Measurements from ENCODE around the gene MRPS15. TPM values are rescaled to one million over a fixed set of nuclear protein-coding genes. Genes with fewer than 3 reads are reported as not detected.

Gene MRPS15
- total RNA-seq, 1 donor from 2014 or later: 30.4 TPM

DNA sequence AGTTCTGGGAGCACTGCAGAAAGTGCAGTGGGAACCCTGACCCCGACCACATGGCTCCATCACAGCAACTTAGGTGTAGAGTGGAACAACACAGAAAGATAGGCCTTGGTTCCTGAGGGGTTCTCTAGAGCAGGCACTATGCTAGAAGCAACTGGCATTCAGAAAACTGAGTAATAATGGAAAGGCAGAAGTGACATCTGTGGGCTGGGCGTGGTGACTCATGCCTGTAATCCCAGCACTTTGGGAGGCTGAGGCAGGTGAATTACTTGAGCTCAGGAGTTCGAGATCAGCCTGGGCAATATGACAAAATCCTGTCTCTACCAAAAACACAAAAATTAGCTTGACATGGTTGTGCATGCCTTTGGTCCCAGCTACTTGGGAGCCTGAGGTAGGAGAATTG, 5.3 kb downstream of the MRPS15 start:
- Histone ChIP-seq H3K36me3 (peaks cover 36 to 67% of the 10 kb centered on the region in 2 donors), H3K27ac (no peak overlapping the region), H3K9me3 (no peaks in the 10 kb centered on the region), H3K4me1 (peaks cover 3 to 11% of the 10 kb centered on the region in 2 donors), H3K4me3 (no peak overlapping the region), H3K27me3 (no peaks in the 10 kb centered on the region)
- TF ChIP-seq, protein P1, sequence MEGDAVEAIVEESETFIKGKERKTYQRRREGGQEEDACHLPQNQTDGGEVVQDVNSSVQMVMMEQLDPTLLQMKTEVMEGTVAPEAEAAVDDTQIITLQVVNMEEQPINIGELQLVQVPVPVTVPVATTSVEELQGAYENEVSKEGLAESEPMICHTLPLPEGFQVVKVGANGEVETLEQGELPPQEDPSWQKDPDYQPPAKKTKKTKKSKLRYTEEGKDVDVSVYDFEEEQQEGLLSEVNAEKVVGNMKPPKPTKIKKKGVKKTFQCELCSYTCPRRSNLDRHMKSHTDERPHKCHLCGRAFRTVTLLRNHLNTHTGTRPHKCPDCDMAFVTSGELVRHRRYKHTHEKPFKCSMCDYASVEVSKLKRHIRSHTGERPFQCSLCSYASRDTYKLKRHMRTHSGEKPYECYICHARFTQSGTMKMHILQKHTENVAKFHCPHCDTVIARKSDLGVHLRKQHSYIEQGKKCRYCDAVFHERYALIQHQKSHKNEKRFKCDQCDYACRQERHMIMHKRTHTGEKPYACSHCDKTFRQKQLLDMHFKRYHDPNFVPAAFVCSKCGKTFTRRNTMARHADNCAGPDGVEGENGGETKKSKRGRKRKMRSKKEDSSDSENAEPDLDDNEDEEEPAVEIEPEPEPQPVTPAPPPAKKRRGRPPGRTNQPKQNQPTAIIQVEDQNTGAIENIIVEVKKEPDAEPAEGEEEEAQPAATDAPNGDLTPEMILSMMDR (IDR thresholded peaks at IDR 0.05): no peak
- no peak for DNase-seq (ENCODE audit: low spot score in 2 of 2)
- intact Hi-C loops (cut with DNase I): loop anchor here (10.0 kb wide), 2 partner anchors 814 to 1556 kb away; partner anchors contain the start of genes PSMB2 and UTP11

DNA sequence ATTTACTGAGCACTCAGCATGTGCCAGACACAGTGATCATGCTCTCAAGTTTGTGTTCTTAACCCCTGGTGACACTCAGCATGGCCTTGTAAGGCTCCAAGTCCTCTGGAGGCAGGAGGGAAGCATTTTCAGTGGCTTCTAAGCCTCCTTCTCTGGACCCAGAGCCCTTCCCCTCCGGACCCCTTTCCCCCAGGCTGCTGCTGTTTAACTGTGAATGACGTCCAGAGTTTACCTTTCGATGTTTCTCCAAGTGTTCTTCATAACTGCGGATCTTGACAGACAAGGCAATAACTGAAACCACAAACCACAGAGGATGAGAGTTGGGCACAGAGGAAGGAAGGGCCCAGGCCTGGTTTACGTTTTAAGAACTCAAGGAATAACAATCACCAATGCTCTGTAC, 6.5 kb downstream of the MRPS15 start:
- intact Hi-C loops (cut with DNase I): loop anchor here (10.0 kb wide), 2 partner anchors 813 to 1557 kb away; partner anchors contain the start of genes PSMB2 and UTP11
- no peaks in the 10 kb centered on the region for H3K9me3 ChIP-seq
- H3K27me3 ChIP-seq: no peaks in the 10 kb centered on the region
- H3K4me3 ChIP-seq: no peak overlapping the region
- no peak overlapping the region for H3K27ac ChIP-seq
- TF ChIP-seq, protein P1 (IDR thresholded peaks at IDR 0.05): no peak
- peaks cover 36 to 67% of the 10 kb centered on the region in 2 donors for H3K36me3 ChIP-seq
- peaks cover 0 to under 1% of the 10 kb centered on the region in 2 donors for H3K4me1 ChIP-seq
- DNase-seq (ENCODE audit: low spot score in 2 of 2): no peak

DNA sequence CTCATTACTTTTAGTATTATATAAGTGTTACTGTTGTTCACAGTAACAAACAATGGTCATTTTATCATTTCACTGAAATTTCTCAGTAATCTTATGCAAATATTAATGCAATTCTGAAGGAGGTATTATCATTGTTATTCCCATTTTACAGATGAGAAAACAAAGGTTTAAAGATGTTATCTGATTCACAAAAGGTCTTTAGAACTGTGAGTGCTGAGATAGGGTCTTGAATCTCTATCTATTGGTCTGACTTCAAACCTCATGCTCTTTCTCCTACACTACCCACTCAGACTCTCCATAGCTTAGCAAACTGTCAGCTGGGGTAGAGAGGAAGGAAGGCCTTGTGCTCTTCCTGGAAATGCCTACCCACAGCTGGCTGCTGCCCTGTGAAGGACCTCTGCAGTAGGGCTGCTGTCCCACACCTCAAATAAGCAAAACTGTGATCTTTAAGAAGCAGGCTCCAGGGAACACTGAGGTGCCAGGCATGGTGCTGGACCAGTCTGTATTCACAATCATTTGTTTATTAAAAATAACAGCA, 7.7 kb downstream of the MRPS15 start:
- intact Hi-C loops (cut with DNase I): loop anchor here (10.0 kb wide), 2 partner anchors 812 to 1558 kb away; partner anchors contain the start of genes PSMB2 and UTP11
- DNase-seq (ENCODE audit: low spot score in 2 of 2): no peak
- Histone ChIP-seq H3K36me3 (peaks cover 32 to 62% of the 10 kb centered on the region in 2 donors), H3K27me3 (no peaks in the 10 kb centered on the region), H3K9me3 (no peaks in the 10 kb centered on the region), H3K4me3 (no peak overlapping the region), H3K4me1 (no peaks in the 10 kb centered on the region), H3K27ac (no peak overlapping the region)
- TF ChIP-seq, protein P1 (IDR thresholded peaks at IDR 0.05): no peak

DNA sequence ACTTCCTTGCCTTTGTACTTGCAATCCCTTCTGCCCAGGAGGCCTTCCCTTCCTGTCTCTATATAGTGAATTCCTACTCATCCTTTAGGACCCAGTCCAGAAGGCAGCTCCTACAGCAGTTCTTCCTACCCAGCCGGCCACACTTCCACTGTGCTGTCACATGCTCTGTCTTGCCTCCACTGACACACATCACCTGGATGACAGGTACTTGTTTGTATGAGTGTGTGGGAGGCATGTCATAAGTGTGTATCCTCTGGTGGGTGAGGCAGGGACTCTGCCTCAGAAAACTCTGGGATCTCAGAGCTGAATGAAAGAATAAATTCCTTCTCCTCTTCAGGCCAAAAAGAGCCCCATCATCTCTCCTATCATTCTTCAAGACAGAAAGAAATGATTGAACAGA, 8.8 kb downstream of the MRPS15 start:
- Histone ChIP-seq H3K4me1 (peaks cover 0 to 3% of the 10 kb centered on the region in 2 donors), H3K27me3 (no peaks in the 10 kb centered on the region), H3K4me3 (no peak overlapping the region), H3K36me3 (peaks cover 28 to 51% of the 10 kb centered on the region in 2 donors), H3K9me3 (no peaks in the 10 kb centered on the region), H3K27ac (no peak overlapping the region)
- intact Hi-C loops (cut with DNase I): loop anchor here (10.0 kb wide), 2 partner anchors 811 to 1559 kb away; partner anchors contain the start of genes PSMB2 and UTP11
- TF ChIP-seq, protein P1 (IDR thresholded peaks at IDR 0.05): no peak
- DNase-seq (ENCODE audit: low spot score in 2 of 2): no peak

DNA sequence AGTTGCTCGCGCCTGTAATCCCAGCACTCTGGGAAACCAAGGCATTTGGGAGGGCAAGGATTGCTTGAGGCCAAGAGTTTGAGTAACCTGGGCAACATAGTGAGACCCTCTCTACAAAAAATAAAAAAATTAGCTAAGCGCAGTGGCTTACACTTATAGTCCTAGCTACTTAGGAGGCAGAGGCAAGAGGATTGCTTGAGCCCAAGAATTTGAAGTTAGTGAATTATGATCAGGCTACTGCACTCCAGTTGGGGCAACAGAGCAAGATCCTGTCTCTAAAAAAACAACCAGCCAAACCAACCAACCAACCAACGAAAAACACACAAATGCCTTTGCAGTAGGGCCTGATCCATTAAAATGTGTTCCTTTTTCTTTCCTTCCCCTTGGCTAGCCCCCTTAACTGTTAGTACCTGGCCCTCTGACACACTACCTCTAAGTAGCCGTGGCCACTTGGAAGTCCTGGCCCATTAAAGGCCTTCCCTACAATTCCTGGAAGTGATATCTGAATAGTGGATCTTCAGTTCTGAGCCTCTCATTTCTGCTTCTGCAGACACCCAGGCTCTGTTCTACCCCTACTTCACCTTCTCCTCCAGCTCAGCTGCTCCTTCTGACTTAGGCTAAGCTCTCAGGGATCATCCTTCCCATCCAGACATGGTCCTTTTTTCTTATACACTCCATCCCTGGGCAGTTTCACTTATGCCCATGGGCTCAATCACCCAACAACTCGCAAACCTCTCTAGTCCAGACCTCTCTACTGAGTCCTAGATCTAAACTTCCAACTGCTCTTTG, 10.4 kb downstream of the MRPS15 start:
- no peak overlapping the region for H3K4me3 ChIP-seq
- TF ChIP-seq, protein P1 (IDR thresholded peaks at IDR 0.05): no peak
- no peak overlapping the region for H3K27ac ChIP-seq
- peaks cover 24 to 36% of the 10 kb centered on the region in 2 donors for H3K36me3 ChIP-seq
- no peaks in the 10 kb centered on the region for H3K27me3 ChIP-seq
- no peaks in the 10 kb centered on the region for H3K9me3 ChIP-seq
- H3K4me1 ChIP-seq: peaks cover 3 to 8% of the 10 kb centered on the region in 2 donors
- intact Hi-C loops (cut with DNase I): loop anchor here (5.0 to 10.0 kb wide), 3 partner anchors 56 to 1561 kb away; partner anchors contain the start of genes LSM10, PSMB2 and UTP11
- DNase-seq (ENCODE audit: low spot score in 2 of 2): no peak

Data from ascending aorta (tissue), 2 donors.